ENCODE data around the gene TNFSF11. TPM values are rescaled to one million over a fixed set of nuclear protein-coding genes. Genes with fewer than 3 reads are reported as not detected.

TNFSF11 gene
- total RNA-seq, 1 donor from 2014 or later = 0.21 TPM

DNA sequence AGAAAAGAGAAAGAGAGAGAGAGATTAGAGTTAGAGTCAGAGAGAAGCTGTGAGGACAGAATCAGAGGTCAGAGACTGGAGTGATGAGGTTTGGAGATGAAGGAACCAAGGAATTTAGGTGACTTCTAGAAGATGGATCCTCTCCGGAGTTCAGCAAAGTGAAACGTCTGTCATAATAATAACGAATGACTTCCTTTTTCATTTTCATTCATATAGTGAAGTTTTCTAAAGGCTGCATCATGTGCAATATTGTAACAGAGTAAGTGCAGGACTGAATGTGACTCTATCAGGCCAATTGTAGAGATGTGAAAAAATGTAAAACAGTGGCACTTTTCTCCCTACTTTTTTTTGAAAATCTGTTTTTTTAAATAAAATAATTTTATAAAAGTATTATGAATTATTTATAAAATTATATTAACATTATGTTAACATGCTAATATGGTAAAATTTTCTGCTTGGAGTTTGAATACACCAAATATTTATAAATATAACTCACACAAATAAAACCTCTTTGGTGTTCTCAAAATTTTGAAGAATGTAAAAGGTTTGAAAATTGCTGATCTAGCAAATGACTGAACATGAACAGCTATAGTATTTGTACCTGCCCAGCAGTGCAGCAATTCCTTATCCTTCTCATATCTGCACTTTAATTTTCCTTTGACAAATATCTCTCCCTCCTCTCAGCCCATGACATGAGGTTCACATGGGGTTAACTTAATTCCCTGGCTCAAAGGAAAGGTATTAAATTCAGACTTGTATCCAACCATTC is 4.2 kb upstream of the TNFSF11 start:
- Mint-ChIP-seq H3K9me3 (ENCODE audit: unreplicated experiment) (no peaks in the 10 kb centered on the region), H3K4me3 (ENCODE audit: unreplicated experiment) (no peak overlapping the region), H3K27ac (ENCODE audit: unreplicated experiment) (no peak overlapping the region), H3K4me1 (ENCODE audit: unreplicated experiment) (peaks cover under 1% of the 10 kb centered on the region), H3K27me3 (ENCODE audit: unreplicated experiment) (peaks cover 9% of the 10 kb centered on the region), H3K36me3 (ENCODE audit: low read depth, unreplicated experiment) (peaks cover 4% of the 10 kb centered on the region)
- TF ChIP-seq, protein P1, sequence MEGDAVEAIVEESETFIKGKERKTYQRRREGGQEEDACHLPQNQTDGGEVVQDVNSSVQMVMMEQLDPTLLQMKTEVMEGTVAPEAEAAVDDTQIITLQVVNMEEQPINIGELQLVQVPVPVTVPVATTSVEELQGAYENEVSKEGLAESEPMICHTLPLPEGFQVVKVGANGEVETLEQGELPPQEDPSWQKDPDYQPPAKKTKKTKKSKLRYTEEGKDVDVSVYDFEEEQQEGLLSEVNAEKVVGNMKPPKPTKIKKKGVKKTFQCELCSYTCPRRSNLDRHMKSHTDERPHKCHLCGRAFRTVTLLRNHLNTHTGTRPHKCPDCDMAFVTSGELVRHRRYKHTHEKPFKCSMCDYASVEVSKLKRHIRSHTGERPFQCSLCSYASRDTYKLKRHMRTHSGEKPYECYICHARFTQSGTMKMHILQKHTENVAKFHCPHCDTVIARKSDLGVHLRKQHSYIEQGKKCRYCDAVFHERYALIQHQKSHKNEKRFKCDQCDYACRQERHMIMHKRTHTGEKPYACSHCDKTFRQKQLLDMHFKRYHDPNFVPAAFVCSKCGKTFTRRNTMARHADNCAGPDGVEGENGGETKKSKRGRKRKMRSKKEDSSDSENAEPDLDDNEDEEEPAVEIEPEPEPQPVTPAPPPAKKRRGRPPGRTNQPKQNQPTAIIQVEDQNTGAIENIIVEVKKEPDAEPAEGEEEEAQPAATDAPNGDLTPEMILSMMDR (IDR thresholded peaks at IDR 0.05; ENCODE audit: unreplicated experiment) = no peak
- no peak for DNase-seq (ENCODE audit: low spot score)

DNA sequence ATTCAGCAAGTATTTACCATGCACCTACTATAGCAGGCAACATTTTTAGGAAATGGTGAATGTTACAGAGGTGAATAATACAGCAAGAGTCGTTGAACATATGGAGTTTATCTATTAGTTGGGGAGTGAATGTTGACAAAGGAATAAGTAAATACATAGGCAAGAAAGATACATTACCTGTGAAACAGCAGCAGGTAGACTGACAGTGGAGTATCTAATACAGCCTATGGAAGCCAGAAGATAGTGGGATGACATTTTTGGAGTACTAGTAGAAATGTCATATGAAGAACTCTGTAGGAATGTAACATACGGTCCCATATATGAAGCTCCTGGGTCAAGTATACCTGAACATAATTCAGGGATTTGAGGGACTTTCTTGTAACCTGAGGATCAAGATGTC is 2.1 kb upstream of the TNFSF11 start:
- TF ChIP-seq, protein P1 (IDR thresholded peaks at IDR 0.05; ENCODE audit: unreplicated experiment) = no peak
- Mint-ChIP-seq H3K27ac (ENCODE audit: unreplicated experiment) (no peak overlapping the region), H3K9me3 (ENCODE audit: unreplicated experiment) (no peaks in the 10 kb centered on the region), H3K36me3 (ENCODE audit: low read depth, unreplicated experiment) (peaks cover 4% of the 10 kb centered on the region), H3K27me3 (ENCODE audit: unreplicated experiment) (peaks cover 8% of the 10 kb centered on the region), H3K4me1 (ENCODE audit: unreplicated experiment) (peaks cover 7% of the 10 kb centered on the region), H3K4me3 (ENCODE audit: unreplicated experiment) (no peak overlapping the region)
- DNase-seq (ENCODE audit: low spot score) = no peak

DNA sequence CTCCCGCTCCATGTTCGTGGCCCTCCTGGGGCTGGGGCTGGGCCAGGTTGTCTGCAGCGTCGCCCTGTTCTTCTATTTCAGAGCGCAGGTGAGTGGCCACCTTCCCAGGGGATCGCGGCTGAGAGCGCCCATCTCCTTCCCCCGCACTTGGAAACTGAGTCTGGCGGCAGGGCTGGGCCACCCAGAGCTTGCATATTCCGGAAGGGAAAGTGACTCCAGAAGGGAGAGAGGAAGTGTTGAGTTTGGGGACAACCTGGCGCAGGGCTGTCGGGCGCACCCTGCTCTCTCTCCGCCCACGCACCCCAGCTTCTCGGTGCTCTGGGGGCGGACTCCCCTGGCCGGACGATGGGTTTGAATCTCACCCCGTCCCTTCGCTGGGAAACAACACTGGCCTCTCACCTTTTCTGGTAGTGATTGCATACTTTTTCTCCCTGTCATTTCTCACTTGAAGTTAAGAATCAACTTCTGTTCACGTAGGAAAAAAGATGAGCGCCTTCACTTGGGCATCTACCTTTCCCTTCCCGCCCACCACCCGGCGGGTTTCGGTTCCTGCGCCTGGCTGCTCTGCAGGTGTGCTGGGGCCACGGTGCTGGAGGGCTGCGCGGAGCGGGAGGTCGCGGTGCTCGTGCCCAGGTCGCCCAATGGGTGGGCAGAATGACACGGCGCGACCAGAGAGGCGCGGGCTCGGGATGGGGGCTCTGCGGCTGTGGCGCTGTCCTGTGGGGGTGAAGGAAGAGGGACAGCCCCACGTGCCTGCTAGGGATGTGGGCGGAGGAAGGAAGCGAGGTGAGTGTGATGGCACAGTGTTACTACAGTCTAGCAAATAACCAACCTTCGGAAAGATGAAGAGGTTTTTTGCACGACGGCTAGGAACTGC is 721 bp downstream of the TNFSF11 start:
- peaks cover 6% of the 10 kb centered on the region for H3K27me3 Mint-ChIP-seq (ENCODE audit: unreplicated experiment)

DNA sequence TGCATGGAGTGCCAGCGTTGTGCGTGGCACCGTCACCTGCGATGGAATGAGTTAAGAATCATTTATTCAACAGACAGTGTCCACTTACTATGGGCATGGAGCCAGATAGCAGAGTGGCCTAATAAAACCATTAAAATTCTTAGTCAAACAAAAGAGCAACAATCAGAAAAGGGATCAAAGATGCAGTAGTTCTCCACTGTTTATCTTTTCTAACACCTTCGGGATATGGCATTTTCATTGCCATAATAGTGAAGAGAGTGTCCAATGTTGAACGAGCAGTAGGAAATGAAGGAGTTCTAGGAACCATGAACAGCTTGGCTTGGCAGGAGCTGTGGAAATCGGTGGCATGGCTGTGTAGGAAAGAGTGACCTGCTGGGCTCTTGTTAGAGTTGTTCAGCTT is 2.0 kb downstream of the TNFSF11 start:
- H3K4me3 Mint-ChIP-seq (ENCODE audit: unreplicated experiment) = no peak overlapping the region
- no peak overlapping the region for H3K27ac Mint-ChIP-seq (ENCODE audit: unreplicated experiment)
- TF ChIP-seq, protein P1 (IDR thresholded peaks at IDR 0.05; ENCODE audit: unreplicated experiment) = no peak
- H3K4me1 Mint-ChIP-seq (ENCODE audit: unreplicated experiment) = peaks cover 7% of the 10 kb centered on the region
- DNase-seq (ENCODE audit: low spot score) = no peak
- H3K27me3 Mint-ChIP-seq (ENCODE audit: unreplicated experiment) = peaks cover 6% of the 10 kb centered on the region
- H3K36me3 Mint-ChIP-seq (ENCODE audit: low read depth, unreplicated experiment) = peaks cover 4% of the 10 kb centered on the region
- H3K9me3 Mint-ChIP-seq (ENCODE audit: unreplicated experiment) = no peaks in the 10 kb centered on the region

More for the DNA sequence above, 721 bp downstream of the TNFSF11 start:
- DNase-seq (ENCODE audit: low spot score) = no peak
- Mint-ChIP-seq H3K9me3 (ENCODE audit: unreplicated experiment) (no peaks in the 10 kb centered on the region), H3K36me3 (ENCODE audit: low read depth, unreplicated experiment) (peaks cover 4% of the 10 kb centered on the region), H3K4me1 (ENCODE audit: unreplicated experiment) (peaks cover 7% of the 10 kb centered on the region), H3K4me3 (ENCODE audit: unreplicated experiment) (peak overlapping the region; percentile 83), H3K27ac (ENCODE audit: unreplicated experiment) (no peak overlapping the region)
- TF ChIP-seq, protein P1 (IDR thresholded peaks at IDR 0.05; ENCODE audit: unreplicated experiment) = no peak

Data from endothelial cell (in vitro differentiated cells).